ENCODE results near the gene PARM1. TPM values are rescaled to one million over a fixed set of nuclear protein-coding genes. Genes with fewer than 3 reads are reported as not detected.

The PARM1 gene
- total and polyA plus RNA-seq, 2 of the 4 experiments (the other 2 are of a cell fraction): 0.07 to 0.18 TPM

- no peak overlapping the region for H4K91ac ChIP-seq (ENCODE audit: insufficient read depth, low read depth, low read length)
- no peaks in the 10 kb centered on the region for H3K9me1 ChIP-seq (ENCODE audit: insufficient read depth, low read length)
- H3K27me3 ChIP-seq (ENCODE audit: control insufficient read depth, insufficient read depth, low read length): no peaks in the 10 kb centered on the region
- dilution Hi-C loops (cut with HindIII; ENCODE audit: low sequenced_read_pairs, unreplicated experiment): no loop called here
- CTCF ChIA-PET: no interaction called here
- H2BK120ac ChIP-seq (ENCODE audit: low read depth, low read length): no peak overlapping the region
- intact Hi-C loops (cut with micrococcal nuclease): no loop called here
- H3K27ac ChIP-seq (ENCODE audit: insufficient read depth, low read length): no peak overlapping the region
- H2AK5ac ChIP-seq (ENCODE audit: low read depth, low read length): no peak overlapping the region
- H4K8ac ChIP-seq (ENCODE audit: low read depth in 2 of 2, low read length in 2 of 2): no peak overlapping the region
- no peak overlapping the region for H3K18ac ChIP-seq (ENCODE audit: low read depth, low read length)
- no peak overlapping the region for H3K4me3 ChIP-seq (ENCODE audit: insufficient read depth, low read depth, low read length)
- no peak overlapping the region for H3K9ac ChIP-seq (ENCODE audit: low read depth, low read length)
- H2BK20ac ChIP-seq (ENCODE audit: low read depth, low read length): no peak overlapping the region
- no peaks in the 10 kb centered on the region for H3K36me3 ChIP-seq (ENCODE audit: control insufficient read depth, insufficient read depth, low read length)
- in situ Hi-C loops (cut with MboI; ENCODE audit: low sequenced_read_pairs): no loop called here
- H3K56ac ChIP-seq (ENCODE audit: extremely low read depth, insufficient read depth, low read length): no peak overlapping the region
- TF ChIP-seq POLR2A (IDR thresholded peaks at IDR 0.05; ENCODE audit: low read depth, low read length) (no peak), ELK1 (IDR thresholded peaks at IDR 0.05; ENCODE audit: borderline replicate concordance, low read depth, low read length) (no peak), MAZ (IDR thresholded peaks at IDR 0.05; ENCODE audit: borderline replicate concordance, low read depth, low read length) (no peak), NFE2L2 (IDR thresholded peaks at IDR 0.05; ENCODE audit: low read depth, low read length) (no peak), RAD21 (IDR thresholded peaks at IDR 0.05; ENCODE audit: low read length) (no peak), FOS (IDR thresholded peaks at IDR 0.05; ENCODE audit: low read depth, low read length) (no peak), RCOR1 (IDR thresholded peaks at IDR 0.05; ENCODE audit: insufficient replicate concordance, low read length) (no peak), RFX5 (IDR thresholded peaks at IDR 0.05; ENCODE audit: low read depth, low read length) (no peak), MXI1 (IDR thresholded peaks at IDR 0.05; ENCODE audit: borderline replicate concordance, low read depth, low read length) (no peak), SMC3 (IDR thresholded peaks at IDR 0.05; ENCODE audit: low read depth, low read length) (no peak), MAFK (IDR thresholded peaks at IDR 0.05; ENCODE audit: low read depth, low read length) (no peak), BHLHE40 (IDR thresholded peaks at IDR 0.05; ENCODE audit: low read depth, low read length) (no peak), CEBPB (IDR thresholded peaks at IDR 0.05; ENCODE audit: low read depth, low read length) (no peak)
- TF ChIP-seq, protein P1, sequence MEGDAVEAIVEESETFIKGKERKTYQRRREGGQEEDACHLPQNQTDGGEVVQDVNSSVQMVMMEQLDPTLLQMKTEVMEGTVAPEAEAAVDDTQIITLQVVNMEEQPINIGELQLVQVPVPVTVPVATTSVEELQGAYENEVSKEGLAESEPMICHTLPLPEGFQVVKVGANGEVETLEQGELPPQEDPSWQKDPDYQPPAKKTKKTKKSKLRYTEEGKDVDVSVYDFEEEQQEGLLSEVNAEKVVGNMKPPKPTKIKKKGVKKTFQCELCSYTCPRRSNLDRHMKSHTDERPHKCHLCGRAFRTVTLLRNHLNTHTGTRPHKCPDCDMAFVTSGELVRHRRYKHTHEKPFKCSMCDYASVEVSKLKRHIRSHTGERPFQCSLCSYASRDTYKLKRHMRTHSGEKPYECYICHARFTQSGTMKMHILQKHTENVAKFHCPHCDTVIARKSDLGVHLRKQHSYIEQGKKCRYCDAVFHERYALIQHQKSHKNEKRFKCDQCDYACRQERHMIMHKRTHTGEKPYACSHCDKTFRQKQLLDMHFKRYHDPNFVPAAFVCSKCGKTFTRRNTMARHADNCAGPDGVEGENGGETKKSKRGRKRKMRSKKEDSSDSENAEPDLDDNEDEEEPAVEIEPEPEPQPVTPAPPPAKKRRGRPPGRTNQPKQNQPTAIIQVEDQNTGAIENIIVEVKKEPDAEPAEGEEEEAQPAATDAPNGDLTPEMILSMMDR (conservative IDR thresholded peaks at IDR 0.05; ENCODE audit: low read depth, low read length): no peak
- H3K23ac ChIP-seq (ENCODE audit: low read depth, low read length): no peak overlapping the region
- H2BK15ac ChIP-seq (ENCODE audit: low read depth, low read length): no peak overlapping the region
- ATAC-seq (ENCODE audit: low read depth): no peak
- no peak overlapping the region for H3K14ac ChIP-seq (replicated peaks; ENCODE audit: low read depth, low read length)
- H2BK5ac ChIP-seq (ENCODE audit: low read depth, low read length, poor library complexity, severe bottlenecking): no peak overlapping the region
- no peaks in the 10 kb centered on the region for H3K4me1 ChIP-seq (ENCODE audit: control insufficient read depth, insufficient read depth, low read length)
- no peaks in the 10 kb centered on the region for H3K9me3 ChIP-seq (ENCODE audit: control insufficient read depth, insufficient read depth, low read length)
- H2AFZ ChIP-seq (replicated peaks; ENCODE audit: low read length, poor library complexity): no peak overlapping the region
- no peak overlapping the region for H3K4me2 ChIP-seq (ENCODE audit: low read depth, low read length)
- no peak overlapping the region for H2AK9ac ChIP-seq (replicated peaks; ENCODE audit: low read depth, low read length, poor library complexity)
- POLR2A ChIA-PET (ENCODE audit: unreplicated experiment): no interaction called here
- no peak for DNase-seq
- no peaks in the 10 kb centered on the region for H3K79me1 ChIP-seq (ENCODE audit: low read depth in 1 of 2, low read length in 2 of 2)
- no peaks in the 10 kb centered on the region for H4K20me1 ChIP-seq (ENCODE audit: insufficient read depth, low read length)
- WGBS, 2 experiments (ENCODE audit: extremely low coverage in 2 of 2, insufficient read length in 1 of 2): 56% methylated on average over 2 of the region's 3 CpGs; no CpG with 5 or more reads in 1 of the 2 experiments
- no peak overlapping the region for H4K5ac ChIP-seq (ENCODE audit: low read depth, low read length)
- no peak overlapping the region for H3K4ac ChIP-seq (ENCODE audit: low read depth, low read length)
- no TSS peak for BruUV-seq (replicated peaks)
These were observed 166.4 kb downstream of the PARM1 start for GRCh38 chr4:75099321-75099720.
